ENCODE results near the gene TTC38. TPM values are rescaled to one million over a fixed set of nuclear protein-coding genes. Genes with fewer than 3 reads are reported as not detected.

The TTC38 gene
- total and polyA plus RNA-seq, 2 donors: 4.6 to 10.3 TPM

GRCh38 chr22:46240907-46241306, 26.9 kb upstream of the TTC38 start:
- Histone ChIP-seq H3K36me3 (ENCODE audit: control insufficient read depth in 2 of 2, insufficient read depth in 2 of 2, low read length in 1 of 2) (peaks cover 13 to 27% of the 10 kb centered on the region in 2 donors), H3K4me3 (ENCODE audit: low read length in 2 of 2) (no peak overlapping the region), H3K9me3 (ENCODE audit: control insufficient read depth in 2 of 2, insufficient read depth in 1 of 2, low read length in 1 of 2) (peaks cover 8 to 11% of the 10 kb centered on the region in 2 donors), H3K27me3 (ENCODE audit: control insufficient read depth in 2 of 2, insufficient read depth in 1 of 2, low read length in 1 of 2) (no peaks in the 10 kb centered on the region), H3K4me1 (ENCODE audit: control insufficient read depth in 2 of 2, insufficient read depth in 2 of 2, low read length in 2 of 2) (peaks cover 37 to 77% of the 10 kb centered on the region in 2 donors), H3K27ac (ENCODE audit: low read depth in 1 of 2, low read length in 1 of 2) (no peak overlapping the region)
- DNase-seq (ENCODE audit: low read depth in 6 of 9, low spot score in 9 of 9): no peak
- 92% methylated on average over 7 of the region's 7 CpGs for WGBS

GRCh38 chr22:46241396-46242007, 26.3 kb upstream of the TTC38 start:
- H3K4me3 ChIP-seq (ENCODE audit: low read length in 2 of 2): no peak overlapping the region
- DNase-seq (ENCODE audit: low read depth in 6 of 9, low spot score in 9 of 9): no peak
- H3K27ac ChIP-seq (ENCODE audit: low read depth in 1 of 2, low read length in 1 of 2): no peak overlapping the region
- H3K4me1 ChIP-seq (ENCODE audit: control insufficient read depth in 2 of 2, insufficient read depth in 2 of 2, low read length in 2 of 2): peaks cover 37 to 72% of the 10 kb centered on the region in 2 donors
- 84% methylated on average over 5 of the region's 5 CpGs for WGBS
- no peaks in the 10 kb centered on the region for H3K27me3 ChIP-seq (ENCODE audit: control insufficient read depth in 2 of 2, insufficient read depth in 1 of 2, low read length in 1 of 2)
- H3K9me3 ChIP-seq (ENCODE audit: control insufficient read depth in 2 of 2, insufficient read depth in 1 of 2, low read length in 1 of 2): peaks cover 8 to 11% of the 10 kb centered on the region in 2 donors
- H3K36me3 ChIP-seq (ENCODE audit: control insufficient read depth in 2 of 2, insufficient read depth in 2 of 2, low read length in 1 of 2): peaks cover 13 to 25% of the 10 kb centered on the region in 2 donors

- no peak for DNase-seq (ENCODE audit: low read depth in 6 of 9, low spot score in 9 of 9)
- no peak overlapping the region for H3K4me3 ChIP-seq (ENCODE audit: low read length in 2 of 2)
- peaks cover 37 to 67% of the 10 kb centered on the region in 2 donors for H3K4me1 ChIP-seq (ENCODE audit: control insufficient read depth in 2 of 2, insufficient read depth in 2 of 2, low read length in 2 of 2)
- 96% methylated on average over 10 of the region's 10 CpGs for WGBS
- no peak overlapping the region for H3K27ac ChIP-seq (ENCODE audit: low read depth in 1 of 2, low read length in 1 of 2)
- peaks cover 13 to 26% of the 10 kb centered on the region in 2 donors for H3K36me3 ChIP-seq (ENCODE audit: control insufficient read depth in 2 of 2, insufficient read depth in 2 of 2, low read length in 1 of 2)
- H3K27me3 ChIP-seq (ENCODE audit: control insufficient read depth in 2 of 2, insufficient read depth in 1 of 2, low read length in 1 of 2): no peaks in the 10 kb centered on the region
- peaks cover 8 to 11% of the 10 kb centered on the region in 2 donors for H3K9me3 ChIP-seq (ENCODE audit: control insufficient read depth in 2 of 2, insufficient read depth in 1 of 2, low read length in 1 of 2)
Observed at GRCh38 chr22:46242076-46242475, 25.7 kb upstream of the TTC38 start.

GRCh38 chr22:46244771-46245170, 23.0 kb upstream of the TTC38 start:
- H3K27ac ChIP-seq (ENCODE audit: low read depth in 1 of 2, low read length in 1 of 2): no peak overlapping the region
- H3K36me3 ChIP-seq (ENCODE audit: control insufficient read depth in 2 of 2, insufficient read depth in 2 of 2, low read length in 1 of 2): peaks cover 11 to 13% of the 10 kb centered on the region in 2 donors
- no peaks in the 10 kb centered on the region for H3K9me3 ChIP-seq (ENCODE audit: control insufficient read depth in 2 of 2, insufficient read depth in 1 of 2, low read length in 1 of 2)
- WGBS: 95% methylated on average over 9 of the region's 9 CpGs
- no peak overlapping the region for H3K4me3 ChIP-seq (ENCODE audit: low read length in 2 of 2)
- H3K4me1 ChIP-seq (ENCODE audit: control insufficient read depth in 2 of 2, insufficient read depth in 2 of 2, low read length in 2 of 2): peaks cover 33 to 57% of the 10 kb centered on the region in 2 donors
- H3K27me3 ChIP-seq (ENCODE audit: control insufficient read depth in 2 of 2, insufficient read depth in 1 of 2, low read length in 1 of 2): no peaks in the 10 kb centered on the region
- no peak for DNase-seq (ENCODE audit: low read depth in 6 of 9, low spot score in 9 of 9)

- no peak overlapping the region for H3K27ac ChIP-seq (ENCODE audit: low read depth in 1 of 2, low read length in 1 of 2)
- 90% methylated on average over 16 of the region's 16 CpGs for WGBS
- H3K36me3 ChIP-seq (ENCODE audit: control insufficient read depth in 2 of 2, insufficient read depth in 2 of 2, low read length in 1 of 2): peaks cover 11 to 13% of the 10 kb centered on the region in 2 donors
- peaks cover 26 to 51% of the 10 kb centered on the region in 2 donors for H3K4me1 ChIP-seq (ENCODE audit: control insufficient read depth in 2 of 2, insufficient read depth in 2 of 2, low read length in 2 of 2)
- no peaks in the 10 kb centered on the region for H3K9me3 ChIP-seq (ENCODE audit: control insufficient read depth in 2 of 2, insufficient read depth in 1 of 2, low read length in 1 of 2)
- DNase-seq (ENCODE audit: low read depth in 6 of 9, low spot score in 9 of 9): no peak
- no peak overlapping the region for H3K4me3 ChIP-seq (ENCODE audit: low read length in 2 of 2)
- peaks cover 0 to under 1% of the 10 kb centered on the region in 2 donors for H3K27me3 ChIP-seq (ENCODE audit: control insufficient read depth in 2 of 2, insufficient read depth in 1 of 2, low read length in 1 of 2)
Observed at GRCh38 chr22:46245511-46245910, 22.3 kb upstream of the TTC38 start.

GRCh38 chr22:46246178-46246577, 21.6 kb upstream of the TTC38 start:
- no peaks in the 10 kb centered on the region for H3K9me3 ChIP-seq (ENCODE audit: control insufficient read depth in 2 of 2, insufficient read depth in 1 of 2, low read length in 1 of 2)
- peaks cover 11 to 13% of the 10 kb centered on the region in 2 donors for H3K36me3 ChIP-seq (ENCODE audit: control insufficient read depth in 2 of 2, insufficient read depth in 2 of 2, low read length in 1 of 2)
- no peak for DNase-seq (ENCODE audit: low read depth in 6 of 9, low spot score in 9 of 9)
- H3K4me1 ChIP-seq (ENCODE audit: control insufficient read depth in 2 of 2, insufficient read depth in 2 of 2, low read length in 2 of 2): peaks cover 27 to 51% of the 10 kb centered on the region in 2 donors
- whole genome bisulfite sequencing: 97% methylated on average over 10 of the region's 10 CpGs
- peaks cover 0 to 6% of the 10 kb centered on the region in 2 donors for H3K27me3 ChIP-seq (ENCODE audit: control insufficient read depth in 2 of 2, insufficient read depth in 1 of 2, low read length in 1 of 2)
- H3K27ac ChIP-seq (ENCODE audit: low read depth in 1 of 2, low read length in 1 of 2): no peak overlapping the region
- H3K4me3 ChIP-seq (ENCODE audit: low read length in 2 of 2): no peak overlapping the region

GRCh38 chr22:46247443-46247975, 20.3 kb upstream of the TTC38 start:
- no peak for DNase-seq (ENCODE audit: low read depth in 6 of 9, low spot score in 9 of 9)
- peaks cover 26 to 45% of the 10 kb centered on the region in 2 donors for H3K4me1 ChIP-seq (ENCODE audit: control insufficient read depth in 2 of 2, insufficient read depth in 2 of 2, low read length in 2 of 2)
- 99% methylated on average over 2 of the region's 2 CpGs for WGBS
- no peak overlapping the region for H3K27ac ChIP-seq (ENCODE audit: low read depth in 1 of 2, low read length in 1 of 2)
- peaks cover 0 to 6% of the 10 kb centered on the region in 2 donors for H3K27me3 ChIP-seq (ENCODE audit: control insufficient read depth in 2 of 2, insufficient read depth in 1 of 2, low read length in 1 of 2)
- H3K4me3 ChIP-seq (ENCODE audit: low read length in 2 of 2): no peak overlapping the region
- H3K36me3 ChIP-seq (ENCODE audit: control insufficient read depth in 2 of 2, insufficient read depth in 2 of 2, low read length in 1 of 2): peaks cover 11 to 13% of the 10 kb centered on the region in 2 donors
- H3K9me3 ChIP-seq (ENCODE audit: control insufficient read depth in 2 of 2, insufficient read depth in 1 of 2, low read length in 1 of 2): no peaks in the 10 kb centered on the region

GRCh38 chr22:46250035-46250782, 17.6 kb upstream of the TTC38 start, which contains the start of gene CDPF1:
CDPF1 (minus strand) TSS chr22:46250293; CDS start chr22:46248284, 2,009 bp downstream.
- peak within 1 kb of the TSS; percentile 55 to 78 for H3K4me3 ChIP-seq (ENCODE audit: low read length in 2 of 2)
- peak; percentile 56 to 91 (median 74) for DNase-seq (ENCODE audit: low read depth in 6 of 9, low spot score in 9 of 9)
- no peaks in the 10 kb centered on the region for H3K9me3 ChIP-seq (ENCODE audit: control insufficient read depth in 2 of 2, insufficient read depth in 1 of 2, low read length in 1 of 2)
- under 1% methylated on average over 89 of the region's 89 CpGs for WGBS
- H3K27me3 ChIP-seq (ENCODE audit: control insufficient read depth in 2 of 2, insufficient read depth in 1 of 2, low read length in 1 of 2): peaks cover 0 to 6% of the 10 kb centered on the region in 2 donors
- H3K36me3 ChIP-seq (ENCODE audit: control insufficient read depth in 2 of 2, insufficient read depth in 2 of 2, low read length in 1 of 2): peaks cover 0 to 3% of the 10 kb centered on the region in 2 donors
- H3K4me1 ChIP-seq (ENCODE audit: control insufficient read depth in 2 of 2, insufficient read depth in 2 of 2, low read length in 2 of 2): peaks cover 15 to 26% of the 10 kb centered on the region in 2 donors
- peak within 1 kb of the TSS; percentile 61 to 83 for H3K27ac ChIP-seq (ENCODE audit: low read depth in 1 of 2, low read length in 1 of 2)

GRCh38 chr22:46250783-46251125, 17.1 kb upstream of the TTC38 start:
- peaks cover 0 to 3% of the 10 kb centered on the region in 2 donors for H3K36me3 ChIP-seq (ENCODE audit: control insufficient read depth in 2 of 2, insufficient read depth in 2 of 2, low read length in 1 of 2)
- 8% methylated on average over 25 of the region's 25 CpGs for WGBS

More at GRCh38 chr22:46250783-46251125, 17.1 kb upstream of the TTC38 start:
- H3K9me3 ChIP-seq (ENCODE audit: control insufficient read depth in 2 of 2, insufficient read depth in 1 of 2, low read length in 1 of 2): no peaks in the 10 kb centered on the region
- no peak for DNase-seq (ENCODE audit: low read depth in 6 of 9, low spot score in 9 of 9)
- peaks cover 15 to 26% of the 10 kb centered on the region in 2 donors for H3K4me1 ChIP-seq (ENCODE audit: control insufficient read depth in 2 of 2, insufficient read depth in 2 of 2, low read length in 2 of 2)
- H3K27ac ChIP-seq (ENCODE audit: low read depth in 1 of 2, low read length in 1 of 2): peak overlapping the region; percentile 50 to 61
- H3K4me3 ChIP-seq (ENCODE audit: low read length in 2 of 2): peak overlapping the region; percentile 55 to 78
- peaks cover 0 to 6% of the 10 kb centered on the region in 2 donors for H3K27me3 ChIP-seq (ENCODE audit: control insufficient read depth in 2 of 2, insufficient read depth in 1 of 2, low read length in 1 of 2)
